GM19463 (cell line): ENCODE measurements around the gene RFTN1.

ENCODE experiments used
- ATAC-seq: cut with Tn5 transposase; IDR thresholded peaks from one replicate; pipeline ENCODE4 v1.9.1; 2021; ENCODE audit warnings: mild to moderate bottlenecking, moderate library complexity; ENCODE audit not compliant: unreplicated experiment

Gene RFTN1

DNA sequence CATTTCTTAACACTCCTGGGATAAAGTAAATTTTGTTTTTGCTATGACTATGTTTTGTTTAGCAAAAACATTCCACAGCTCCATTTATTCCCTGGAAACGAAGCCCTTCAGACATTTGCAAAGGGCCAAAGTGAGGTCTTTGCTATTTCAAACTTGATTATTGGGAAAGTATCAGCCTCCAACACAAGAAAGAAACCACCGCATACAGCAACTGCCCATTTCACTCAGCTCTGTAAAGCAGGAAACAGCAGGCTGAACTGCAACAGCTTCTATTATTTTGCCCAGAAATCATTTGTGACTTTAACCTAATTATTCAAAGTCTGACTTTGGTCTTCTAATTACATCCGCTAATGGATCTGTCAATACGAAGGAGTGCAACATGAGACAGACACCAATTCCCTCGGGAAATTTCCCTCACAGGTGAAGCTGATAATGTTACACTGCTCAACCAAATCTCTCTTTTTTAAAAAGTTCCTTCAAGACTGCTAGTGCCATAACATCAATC is 72.1 kb downstream of the RFTN1 start:
- ATAC-seq = no peak

DNA sequence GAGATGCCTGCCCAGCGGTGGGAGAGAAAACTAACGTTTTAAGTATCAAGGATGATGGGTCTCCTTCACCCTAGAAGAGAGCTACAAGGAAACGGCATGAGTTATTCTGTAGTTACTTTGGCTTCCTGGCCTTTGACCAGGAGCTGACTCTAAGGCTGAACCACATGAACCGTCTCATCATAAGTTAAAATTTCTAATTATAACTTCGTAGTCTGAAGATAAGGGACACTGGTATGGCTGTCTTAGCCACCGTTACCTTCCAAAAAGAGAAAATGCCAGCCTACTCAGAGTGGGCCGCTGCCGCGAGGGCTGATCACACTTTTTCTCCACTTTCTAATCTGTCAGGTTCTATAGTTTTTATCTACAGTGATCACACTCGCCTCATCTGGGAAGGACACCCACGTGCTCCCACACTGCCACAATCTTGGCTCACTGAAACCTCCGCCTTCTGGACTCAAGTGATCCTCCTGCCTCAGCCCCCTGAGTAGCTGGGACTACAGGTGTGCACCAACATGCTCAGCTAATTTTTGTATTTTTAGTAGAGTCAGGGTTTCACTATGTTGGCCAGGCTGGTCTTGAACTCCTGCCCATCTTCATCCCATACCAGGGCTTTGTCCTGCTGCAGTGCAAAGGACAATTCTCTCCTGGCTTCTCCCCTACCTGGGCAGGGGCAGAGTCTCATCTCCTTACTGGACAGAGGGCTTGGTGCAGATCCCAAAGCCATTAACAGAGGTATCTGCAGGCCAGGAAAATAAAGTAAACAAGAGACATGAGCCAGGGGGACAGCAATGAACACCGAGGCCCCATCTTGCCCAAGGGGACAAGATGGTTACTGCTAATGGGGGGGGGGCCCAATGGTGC is 73.4 kb downstream of the RFTN1 start:
- no peak for ATAC-seq

DNA sequence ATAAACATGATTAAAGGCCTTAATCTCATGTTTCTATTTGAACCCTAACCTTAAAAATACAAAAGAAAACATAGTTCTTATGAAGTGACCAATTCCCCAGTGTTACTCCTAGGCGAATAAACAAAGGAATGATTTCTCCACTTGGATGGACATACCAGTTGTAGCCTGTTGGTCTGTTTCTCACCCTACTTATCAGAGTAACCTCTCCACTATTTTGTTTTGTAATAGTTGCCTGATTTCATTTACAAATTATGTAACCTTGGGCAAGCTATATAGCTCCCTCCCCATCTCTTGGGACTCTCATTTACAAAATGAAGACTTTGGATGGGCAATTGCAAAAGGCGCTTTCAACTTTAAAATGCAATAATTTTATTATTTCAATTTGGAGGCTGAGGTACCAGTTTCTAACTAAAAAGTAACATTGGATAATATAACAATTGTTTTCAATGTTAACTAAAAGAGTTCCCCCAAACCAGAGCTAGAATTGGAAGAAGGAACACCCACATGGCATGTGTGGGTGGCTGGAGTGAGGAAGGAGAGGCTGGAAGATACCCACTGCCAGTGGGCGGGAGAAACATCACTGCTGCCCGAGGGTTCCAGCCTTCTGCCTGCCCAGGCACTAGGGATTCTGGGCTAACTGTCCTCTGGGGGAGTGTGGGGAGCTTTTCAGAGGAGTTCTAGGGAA is 74.2 kb downstream of the RFTN1 start:
- ATAC-seq = no peak

DNA sequence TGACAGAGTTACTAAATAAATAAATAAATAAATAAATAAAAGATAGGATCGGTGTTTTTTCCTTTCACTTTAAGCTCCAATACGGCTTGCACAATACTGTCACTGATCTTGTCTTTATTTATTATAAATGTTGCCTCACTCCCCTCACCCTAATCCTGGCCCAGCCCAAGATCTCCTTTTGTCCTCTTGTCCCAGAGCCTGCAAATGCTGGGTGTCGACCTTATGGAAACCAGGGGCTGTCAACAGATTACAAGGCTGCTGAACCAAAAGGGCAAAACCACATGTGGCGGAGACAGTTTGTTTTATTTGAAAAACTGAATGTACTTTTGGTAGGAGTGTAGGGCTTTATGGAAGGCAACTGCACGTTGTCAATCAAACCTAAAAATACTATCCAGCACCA is 75.9 kb downstream of the RFTN1 start:
- no peak for ATAC-seq

DNA sequence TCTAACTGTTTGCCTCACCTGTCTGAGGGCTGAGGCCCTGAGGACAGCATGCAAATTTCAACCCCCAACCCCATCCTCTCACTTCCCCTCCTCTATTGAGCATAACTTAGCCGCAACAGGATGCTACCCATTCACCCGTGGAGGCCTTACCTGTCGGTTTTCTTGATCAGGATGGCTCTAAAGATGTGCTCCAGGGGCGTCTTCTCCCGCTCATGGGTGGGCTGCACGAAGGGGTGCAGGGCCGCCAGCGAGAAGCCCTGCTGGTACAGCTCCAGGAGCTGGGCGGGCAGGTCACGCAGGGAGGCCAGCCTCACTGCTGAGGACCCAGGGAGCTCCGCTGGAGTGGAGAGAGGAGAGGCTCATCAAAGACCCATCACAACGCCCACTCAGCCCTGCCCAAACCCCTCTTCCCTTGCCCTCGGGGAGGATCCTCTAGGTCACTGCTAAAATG is 79.8 kb downstream of the RFTN1 start:
- ATAC-seq = peak; percentile 70

DNA sequence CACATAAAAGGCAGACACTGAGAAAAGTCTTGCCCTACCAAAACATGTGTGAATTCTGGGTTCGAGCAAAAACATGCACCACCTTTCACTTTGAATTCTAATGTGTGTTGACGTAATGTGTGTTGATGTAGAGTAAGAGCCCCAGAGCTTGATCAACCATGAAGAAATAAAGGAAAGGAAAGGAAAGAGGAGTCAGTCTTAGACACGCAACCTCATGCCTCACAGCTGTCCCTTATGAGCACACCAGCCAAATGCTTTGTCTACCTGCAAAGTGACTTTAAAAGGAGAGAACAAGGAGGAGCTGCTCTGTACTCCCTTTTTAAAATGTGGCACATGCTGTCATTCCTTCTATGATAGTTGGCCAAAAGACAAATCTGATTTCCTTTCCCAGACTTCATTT is 80.8 kb downstream of the RFTN1 start:
- no peak for ATAC-seq

DNA sequence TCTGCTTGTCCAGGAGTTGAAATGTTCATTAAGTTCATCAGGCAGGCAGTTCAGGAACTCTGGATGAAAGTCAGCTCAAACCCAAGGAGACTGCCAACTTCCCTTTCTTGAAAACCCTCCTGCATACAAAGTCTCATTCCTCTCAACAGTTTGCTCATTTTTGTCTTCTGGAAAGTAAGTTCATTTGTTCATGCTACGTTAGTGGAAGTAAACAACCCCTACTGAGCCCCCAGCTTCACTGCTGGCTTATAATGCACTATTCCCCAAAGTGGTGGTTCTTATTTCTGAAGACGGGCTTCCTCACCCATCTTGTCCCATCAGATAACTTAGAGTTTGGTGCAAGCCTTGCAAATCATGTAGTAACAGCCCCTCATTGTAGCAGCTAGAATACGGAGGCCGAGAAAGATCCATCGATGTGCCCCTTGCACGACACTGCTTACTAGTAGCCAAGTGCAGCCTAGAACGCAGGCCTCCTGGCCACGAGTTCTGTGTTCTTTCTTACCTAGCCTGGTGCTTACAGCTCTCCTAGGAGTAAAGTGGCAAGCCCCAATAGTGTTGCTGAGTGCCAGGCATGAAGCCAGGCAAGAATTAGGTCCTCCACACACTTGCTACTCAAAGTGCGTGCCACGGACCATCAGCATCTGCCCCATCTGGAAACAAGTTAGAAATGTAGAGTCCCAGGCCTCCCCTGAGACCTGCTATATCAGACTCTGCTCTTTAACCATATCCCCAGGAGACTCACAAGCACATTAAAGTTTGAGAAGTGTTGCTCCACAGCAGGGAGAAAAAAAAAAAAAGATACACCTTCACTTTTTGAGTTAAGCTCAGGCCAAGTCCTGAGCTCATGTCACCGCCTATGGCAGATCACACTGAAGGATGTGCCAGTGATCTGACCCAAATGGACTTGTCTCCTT is 82.5 kb downstream of the RFTN1 start:
- peak; percentile 44 for ATAC-seq

DNA sequence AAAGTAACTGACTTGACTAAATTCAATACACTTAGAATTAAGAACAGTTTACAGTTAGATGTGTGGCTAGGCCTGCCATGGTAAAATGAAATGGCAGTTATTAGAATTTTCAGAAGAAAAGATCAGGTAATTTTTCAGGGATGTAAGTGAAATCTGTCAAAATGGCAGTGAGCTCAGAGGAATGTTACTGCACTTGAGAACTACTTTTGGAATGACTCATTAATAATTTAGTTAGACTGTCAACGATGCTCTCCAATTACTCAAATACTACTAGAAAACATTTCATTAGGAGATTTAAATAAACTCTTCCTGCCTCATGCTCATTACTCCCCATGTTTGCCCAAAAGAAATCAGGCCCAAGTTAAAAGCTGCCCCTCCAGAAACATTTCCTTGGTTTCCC is 84.4 kb downstream of the RFTN1 start:
- no peak for ATAC-seq

DNA sequence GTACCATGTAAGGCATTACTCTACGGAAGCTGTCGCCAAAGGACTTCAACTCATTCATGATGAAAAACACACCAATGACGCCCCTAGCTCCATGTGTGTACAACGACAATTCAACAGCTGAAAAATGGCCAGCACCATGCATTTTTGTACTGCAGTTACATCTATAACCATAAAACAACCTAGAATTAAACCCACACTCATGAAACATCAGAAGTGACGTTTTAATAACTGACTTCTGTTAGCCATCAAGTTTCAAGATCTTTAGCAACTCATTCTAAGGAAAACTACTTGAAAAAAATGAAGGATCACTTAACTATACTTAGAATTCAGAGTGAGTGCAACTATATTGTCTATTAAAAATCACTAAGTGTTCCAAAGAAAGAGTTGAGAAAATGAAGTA is 84.9 kb downstream of the RFTN1 start:
- no peak for ATAC-seq

DNA sequence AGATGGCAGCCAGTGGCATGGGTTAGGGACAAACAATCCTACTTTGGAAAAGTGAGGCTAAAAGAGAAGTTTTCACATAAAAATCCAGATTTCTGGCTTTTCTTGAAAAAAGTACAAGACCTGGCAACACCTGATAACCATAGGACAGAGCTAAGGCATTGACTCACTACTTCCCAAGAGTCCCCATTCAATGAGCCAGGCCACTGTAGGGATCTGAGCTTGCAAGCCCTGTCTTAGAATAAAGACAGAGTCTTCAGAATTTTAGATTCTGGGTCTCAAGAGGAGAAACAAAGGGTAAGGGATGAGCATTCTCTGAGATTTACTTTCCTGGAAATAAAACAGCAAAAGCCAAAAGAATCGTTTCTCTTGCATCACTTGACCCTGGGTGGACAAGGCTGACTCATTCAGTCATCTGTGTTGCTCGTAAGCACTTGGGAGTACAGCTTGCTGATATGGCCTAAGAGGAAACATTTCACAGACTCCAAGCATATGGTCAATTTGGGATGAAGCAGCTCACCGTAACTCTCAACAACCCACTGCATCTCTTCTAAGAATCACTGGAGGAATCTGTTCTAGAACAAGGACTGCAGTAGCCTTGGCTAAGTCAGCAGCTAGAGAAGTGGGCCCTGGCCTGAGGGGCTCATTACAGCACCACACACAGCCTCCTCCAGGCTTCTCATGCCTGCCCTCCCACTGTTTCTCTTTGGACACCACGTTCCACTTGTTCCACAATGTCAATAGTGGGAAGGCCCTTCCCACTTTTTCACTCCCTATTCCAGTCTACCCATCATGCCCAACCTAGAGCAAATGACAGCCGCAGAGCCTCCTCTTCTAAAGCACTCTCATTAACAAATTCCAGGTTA is 86.2 kb downstream of the RFTN1 start:
- no peak for ATAC-seq

DNA sequence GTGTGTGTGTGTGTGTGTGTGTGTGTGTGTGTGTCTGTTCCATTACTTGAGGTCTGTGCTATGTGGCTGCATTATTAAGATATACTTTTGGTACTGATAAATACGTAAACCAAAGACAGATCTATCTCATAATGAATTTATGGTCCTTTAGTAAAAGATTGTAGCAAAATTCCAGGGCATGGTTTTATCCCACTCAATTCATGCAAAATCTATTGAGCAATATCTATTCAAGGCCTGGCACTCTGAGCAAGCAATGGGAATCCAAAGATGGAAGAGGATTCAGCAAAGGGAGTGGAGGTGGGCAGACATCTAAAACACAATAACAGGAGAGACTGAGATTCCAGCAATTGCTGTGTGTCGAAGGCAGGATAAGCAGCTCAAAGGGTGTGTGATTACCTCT is 86.8 kb downstream of the RFTN1 start:
- ATAC-seq = no peak

DNA sequence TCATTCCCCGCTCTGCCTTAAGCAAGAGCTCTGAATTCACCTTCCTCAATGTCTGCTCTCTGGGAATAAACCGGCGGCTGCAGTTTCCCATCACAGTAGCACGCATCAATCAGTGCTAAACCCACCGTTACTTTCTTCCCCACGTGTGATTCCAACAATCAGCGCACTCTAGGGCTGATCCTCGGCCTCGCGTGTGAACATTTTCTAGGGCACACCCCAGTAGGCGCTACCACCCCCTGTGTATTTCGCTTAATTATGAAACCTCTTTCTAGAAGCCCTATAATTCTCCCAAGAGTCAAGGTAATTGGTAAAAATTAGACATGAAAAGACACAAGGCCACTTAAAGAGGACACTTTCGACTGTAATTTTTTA is 87.5 kb downstream of the RFTN1 start:
- ATAC-seq = no peak

DNA sequence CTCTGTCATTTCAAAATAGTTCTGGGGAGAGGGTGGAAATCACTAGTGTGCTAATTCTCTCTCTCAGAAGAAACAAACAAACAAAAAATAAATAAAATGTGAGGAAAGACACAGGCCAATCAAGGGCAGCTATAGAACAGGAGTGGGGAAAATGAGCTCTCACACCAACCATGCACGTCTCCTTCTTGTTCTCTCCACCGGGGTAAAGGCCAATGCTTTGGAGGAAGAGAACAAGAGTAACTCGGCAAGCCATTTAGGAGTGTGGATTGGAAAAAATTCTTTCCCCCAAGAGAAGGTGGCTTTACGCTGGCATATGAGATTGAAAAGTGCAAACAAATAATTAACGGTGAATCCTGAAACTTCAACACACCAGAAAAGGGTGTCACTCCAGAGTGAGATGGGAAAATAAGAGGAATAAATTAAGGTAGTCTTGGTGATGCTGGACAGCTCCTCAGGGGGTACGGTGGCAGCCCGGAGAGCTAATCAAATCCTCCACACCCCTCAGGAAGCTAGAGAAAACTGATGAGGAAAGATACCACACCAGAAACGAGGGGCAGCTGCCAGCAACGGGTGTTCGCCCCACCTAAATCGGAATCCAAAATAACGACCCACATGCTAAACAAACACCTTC is 88.0 kb downstream of the RFTN1 start:
- ATAC-seq = no peak

DNA sequence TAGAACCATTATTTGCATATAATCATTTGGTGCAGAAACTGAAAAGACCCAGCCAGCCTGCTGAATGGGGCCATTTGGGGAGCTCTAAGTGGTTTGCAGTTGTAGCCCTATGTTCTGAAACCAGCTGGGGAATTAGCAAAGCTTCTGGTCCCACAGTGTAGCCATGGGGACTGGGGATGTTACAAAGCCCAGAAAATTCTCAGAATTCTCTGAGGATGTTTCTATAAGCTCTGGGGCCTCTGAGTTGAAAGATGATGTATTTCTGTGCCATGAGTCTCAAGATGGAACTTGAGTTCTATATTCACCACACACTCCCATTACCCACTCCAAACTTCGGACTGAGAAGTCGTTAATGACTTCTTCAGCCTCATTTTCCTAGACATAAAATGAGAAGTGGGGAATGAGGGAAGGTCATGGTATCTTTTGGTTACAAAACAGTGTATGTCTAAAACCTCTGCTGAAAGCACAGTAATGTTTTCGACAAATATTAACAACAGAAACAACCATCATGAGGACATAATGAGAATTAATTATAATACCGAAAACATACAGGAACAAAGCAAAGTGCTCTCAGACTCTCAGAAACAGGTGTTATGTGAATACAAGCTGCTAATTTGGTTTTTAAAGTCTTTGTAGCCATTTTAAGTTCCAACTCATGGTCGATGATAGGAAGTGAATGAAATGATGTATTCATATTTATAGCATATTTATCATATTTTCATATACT is 89.4 kb downstream of the RFTN1 start:
- ATAC-seq = peak; percentile 80

DNA sequence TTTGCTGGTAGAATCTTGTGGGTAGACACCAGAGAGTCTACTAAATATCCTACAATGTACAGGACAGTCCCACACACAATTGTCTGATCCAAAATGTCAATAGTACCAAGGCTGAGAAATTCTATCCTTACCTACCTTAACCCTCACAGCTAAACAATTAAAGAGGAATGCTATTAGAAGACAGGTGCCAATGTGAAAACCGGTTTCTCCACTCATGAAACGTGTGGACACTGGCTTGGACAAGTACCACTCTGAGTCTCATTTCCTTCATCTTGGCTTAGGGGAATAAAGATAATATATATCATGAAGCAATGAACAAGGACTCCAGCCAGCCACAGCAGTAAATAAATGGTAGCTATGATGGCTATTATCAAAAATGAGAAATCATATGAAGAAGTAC is 90.2 kb downstream of the RFTN1 start:
- no peak for ATAC-seq

DNA sequence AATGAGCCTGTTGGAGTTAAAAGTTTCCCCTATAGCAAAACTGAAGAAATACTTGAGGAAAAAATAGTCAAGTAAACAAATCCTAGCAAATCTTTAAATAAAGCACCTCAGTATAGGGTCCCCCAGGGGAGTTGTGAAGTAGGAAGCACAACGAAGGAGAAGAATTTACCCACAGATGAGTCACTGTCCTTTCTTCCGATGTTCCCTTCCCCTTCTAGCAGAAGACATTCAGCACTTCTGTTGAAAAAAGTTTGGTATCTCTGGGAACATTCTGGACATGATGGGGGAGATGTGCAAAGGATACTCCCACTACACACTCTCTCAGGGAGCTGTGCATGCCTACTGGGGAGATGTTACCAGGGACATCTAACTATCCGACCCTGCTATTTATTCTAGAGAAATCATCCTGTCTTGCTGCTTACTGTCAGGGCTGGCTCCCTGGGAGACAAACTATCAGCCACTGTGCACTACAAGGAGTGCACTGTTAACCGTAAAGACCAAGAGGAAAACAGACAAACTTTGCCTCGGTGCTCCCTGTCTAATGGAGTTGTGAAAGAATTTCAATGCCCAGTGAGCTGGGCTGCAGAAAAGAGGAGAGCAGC is 93.8 kb downstream of the RFTN1 start:
- no peak for ATAC-seq

DNA sequence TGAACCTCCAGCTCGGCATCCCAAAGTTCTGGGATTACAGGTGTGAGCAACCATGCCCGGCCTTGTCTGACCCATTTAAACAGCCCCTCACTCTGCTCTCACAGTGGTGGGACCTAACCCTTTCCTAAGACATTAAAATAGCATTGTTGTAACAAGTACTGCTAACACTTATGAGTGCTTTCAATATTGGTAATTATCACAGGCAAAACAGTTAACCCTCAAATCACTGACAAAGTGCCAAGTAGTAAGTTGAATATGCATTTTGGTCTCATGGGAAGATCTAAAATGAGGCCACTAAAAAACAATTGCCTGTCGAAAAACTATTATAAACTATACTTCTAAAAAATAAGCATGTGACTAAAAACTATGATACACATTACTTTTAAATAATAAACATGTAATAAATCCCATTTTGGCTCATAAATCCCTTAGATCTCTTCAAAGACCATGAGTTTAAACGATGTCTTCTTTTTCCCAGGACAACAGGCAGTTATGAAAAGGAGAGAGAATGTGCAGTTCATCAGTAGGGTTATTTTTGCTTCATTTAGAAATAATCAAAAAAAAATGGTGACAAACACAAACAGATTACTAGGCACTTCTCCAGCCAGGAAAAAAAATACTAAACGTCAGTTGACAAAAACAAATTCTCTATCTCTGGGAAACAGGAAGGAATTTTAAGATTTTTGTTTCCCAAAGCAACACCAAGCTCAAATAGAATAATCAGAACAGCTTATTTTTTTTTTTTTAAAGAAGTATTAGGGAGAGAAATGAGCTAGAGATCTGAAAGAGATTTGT is 95.4 kb downstream of the RFTN1 start:
- peak; percentile 29 for ATAC-seq

DNA sequence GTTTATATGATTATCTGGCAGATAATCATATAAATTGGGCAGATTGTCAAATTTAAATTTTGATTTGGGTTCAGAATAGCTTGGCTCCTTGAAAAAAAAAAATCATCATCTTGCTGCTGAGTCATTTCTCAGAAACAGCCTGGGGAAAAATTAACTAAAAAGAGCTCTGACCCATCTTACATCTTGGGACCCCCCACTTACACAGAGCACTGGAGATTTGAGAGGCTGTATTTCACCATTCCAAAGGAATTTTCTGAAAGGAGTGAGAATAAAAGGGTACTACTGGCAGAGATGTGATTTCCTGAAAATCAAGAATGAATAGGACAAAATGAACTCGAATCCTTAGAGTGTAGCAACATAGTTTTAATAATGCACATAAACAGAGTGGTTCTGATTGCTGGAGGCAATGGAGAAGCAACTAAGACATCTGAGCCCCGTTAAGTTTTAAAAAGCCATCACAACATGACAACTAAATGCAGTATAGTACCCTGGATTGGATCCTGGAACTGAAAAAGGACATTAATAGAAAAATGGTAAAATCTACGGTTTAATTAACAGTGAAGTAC is 97.5 kb downstream of the RFTN1 start:
- ATAC-seq = no peak
